Glomerular visceral epithelial cell (primary cell): ENCODE data around the gene CYFIP1.

ENCODE experiments used
- DNase-seq: peaks from one replicate; pipeline ENCODE4 v3.0.0-alpha.2; 2016; ENCODE audit errors: extremely low spot score

CYFIP1 gene

DNA sequence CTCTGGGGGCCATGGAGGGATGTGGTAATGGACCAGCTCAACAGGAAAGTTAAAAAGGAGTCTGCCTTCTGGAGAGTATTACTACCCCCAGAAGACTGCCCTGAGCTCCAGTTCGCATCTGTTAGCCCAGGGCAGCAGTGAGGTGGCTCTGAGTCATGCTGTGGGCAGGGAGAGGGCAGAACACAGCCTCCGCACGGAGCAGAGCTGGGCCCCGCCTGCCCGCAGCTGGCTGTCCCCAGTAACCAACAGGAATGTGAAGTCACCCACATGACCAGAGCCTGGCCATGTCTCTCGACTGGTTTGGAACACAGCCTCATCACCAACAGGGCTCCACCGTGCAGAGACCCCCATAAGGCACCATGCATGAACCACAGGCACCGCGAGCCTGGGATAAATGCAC lies 62.1 kb downstream of the CYFIP1 start:
- DNase-seq, result peak; percentile 42

DNA sequence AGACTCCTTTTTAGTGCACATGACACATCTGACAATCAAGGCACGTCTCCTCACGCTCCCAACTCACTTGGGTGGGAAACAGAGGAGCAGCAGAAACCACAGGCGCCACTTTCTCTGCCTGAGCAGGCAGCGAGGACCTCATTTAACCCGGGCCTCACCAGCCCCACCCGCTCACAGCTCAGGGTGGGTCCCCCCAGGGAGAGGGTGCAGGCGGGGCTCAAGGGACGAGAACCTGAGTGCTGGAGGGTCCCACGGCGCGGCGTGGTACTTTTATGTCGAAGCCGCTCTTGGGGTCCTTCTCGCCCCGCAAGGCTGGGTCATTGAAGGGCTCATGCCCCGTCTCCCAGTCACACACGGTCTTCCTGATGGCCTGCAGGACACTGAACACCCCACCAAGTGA lies 62.6 kb downstream of the CYFIP1 start:
- DNase-seq, result no peak

DNA sequence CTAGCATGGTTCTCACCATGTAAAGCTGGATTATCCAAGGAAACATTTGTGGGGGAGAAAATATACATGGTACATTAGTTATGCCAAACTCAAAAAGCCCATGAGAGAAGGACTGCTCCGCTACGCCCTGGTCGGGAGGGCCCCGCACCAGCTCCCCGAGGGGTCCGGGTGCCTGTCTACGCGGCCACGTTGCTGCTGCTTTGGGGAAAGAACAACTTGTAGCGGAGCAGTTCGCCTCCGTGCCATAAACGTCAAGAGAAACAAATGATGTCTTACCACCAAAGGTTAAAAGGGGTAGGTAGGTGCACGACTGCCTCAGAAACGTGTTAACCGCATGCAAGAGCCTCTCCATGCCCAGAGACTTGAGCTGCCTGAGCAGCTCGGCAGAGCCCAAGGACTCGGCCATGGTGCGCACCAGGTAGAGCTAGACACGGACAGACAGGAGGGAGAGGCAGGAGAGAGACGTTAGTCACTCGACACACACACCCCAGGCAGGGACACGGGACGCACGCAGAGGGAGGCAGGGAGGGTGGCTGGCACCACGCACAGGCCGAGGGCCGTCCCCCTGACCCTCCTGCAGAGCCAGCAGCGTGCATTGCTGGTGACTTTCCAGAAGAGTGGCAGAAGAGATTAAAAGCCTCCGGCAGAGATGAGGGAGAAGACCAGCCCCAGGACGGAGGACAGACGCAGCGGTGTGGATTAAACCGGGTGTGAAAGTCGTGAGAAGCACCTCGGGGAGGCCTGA lies 63.4 kb downstream of the CYFIP1 start:
- DNase-seq, result no peak

DNA sequence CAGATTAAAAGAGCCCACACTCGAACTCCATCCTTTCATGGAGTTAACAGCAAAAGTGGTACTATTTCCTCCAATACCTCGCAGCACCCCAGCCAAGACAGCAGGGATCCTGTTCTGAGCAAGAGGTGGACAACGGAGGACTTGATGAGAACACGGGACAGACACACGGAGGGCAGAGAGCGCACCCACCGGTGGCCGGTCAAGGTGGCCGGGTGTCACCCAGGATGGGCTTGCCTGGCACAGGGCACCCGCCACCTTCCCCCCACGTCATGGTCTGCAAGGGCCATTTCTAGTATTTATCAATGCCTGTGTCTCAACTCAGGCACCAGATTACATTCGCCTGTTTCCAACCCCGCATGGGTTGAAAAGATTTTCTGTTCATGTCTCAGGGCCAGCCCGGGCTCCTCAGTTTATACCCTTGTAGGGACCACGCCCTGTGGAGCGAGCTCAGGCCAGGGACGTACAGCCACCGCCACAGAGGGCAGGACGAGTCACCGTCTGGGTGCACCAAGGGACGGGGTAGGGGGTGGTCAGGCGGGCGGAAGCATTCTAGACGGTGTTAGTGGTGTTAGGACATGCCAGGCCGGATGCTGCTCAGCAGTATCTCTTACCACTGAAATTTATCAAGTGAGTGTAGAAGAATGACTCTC lies 64.2 kb downstream of the CYFIP1 start:
- DNase-seq, result peak; percentile 9

DNA sequence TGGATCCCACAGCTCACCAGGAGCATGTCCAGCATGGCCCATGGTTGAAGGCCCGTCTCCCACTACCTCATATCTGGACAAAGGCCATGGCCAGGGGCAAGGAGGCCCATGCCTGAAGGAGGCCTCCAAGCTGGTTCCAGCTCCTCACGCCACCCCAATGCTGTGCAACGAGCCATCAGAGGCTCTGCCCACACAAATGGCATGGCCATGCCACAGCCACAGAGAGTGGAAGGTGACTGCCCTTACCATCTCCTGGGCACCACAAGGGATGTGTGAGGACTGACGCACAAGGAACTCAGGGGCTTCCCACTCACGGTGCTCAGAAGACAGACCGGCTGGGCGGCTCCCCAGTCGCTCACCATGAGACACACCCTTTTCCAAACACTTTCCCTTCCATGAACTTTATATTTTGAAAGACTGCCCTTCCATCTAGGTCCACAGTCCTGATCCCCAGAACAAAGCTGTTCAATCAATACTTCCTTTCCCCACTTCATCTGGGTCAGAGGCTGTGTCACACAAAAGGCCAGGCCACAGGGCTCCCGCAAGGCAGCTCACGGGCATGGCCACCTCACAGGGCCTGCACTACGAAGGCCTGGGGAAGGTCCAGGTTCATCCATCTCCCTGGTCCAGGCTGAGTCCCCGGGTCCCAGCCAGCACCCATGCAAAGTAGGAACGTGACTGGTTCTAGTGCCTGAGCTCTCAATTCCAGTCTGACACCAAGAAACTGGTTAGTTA lies 66.4 kb downstream of the CYFIP1 start:
- no peak for DNase-seq

DNA sequence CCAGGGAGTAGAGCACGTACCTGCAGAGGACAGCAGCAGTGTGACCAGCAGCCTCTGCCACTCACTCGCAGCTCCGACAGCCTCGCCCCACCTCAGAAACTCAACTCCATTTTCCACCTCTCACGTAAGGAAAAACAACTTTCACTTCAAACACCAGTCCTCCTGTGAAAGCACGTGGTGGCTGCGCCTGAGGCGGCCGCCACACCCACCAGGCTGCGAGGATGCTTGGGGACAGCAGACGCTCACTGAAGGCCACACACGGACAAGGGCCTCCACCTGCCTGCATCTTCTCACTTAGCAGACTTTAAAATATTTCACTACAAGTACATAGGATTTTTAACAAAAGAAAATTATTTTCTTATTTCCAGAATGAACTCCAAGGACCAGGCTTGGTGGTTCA lies 67.9 kb downstream of the CYFIP1 start:
- DNase-seq, result no peak

DNA sequence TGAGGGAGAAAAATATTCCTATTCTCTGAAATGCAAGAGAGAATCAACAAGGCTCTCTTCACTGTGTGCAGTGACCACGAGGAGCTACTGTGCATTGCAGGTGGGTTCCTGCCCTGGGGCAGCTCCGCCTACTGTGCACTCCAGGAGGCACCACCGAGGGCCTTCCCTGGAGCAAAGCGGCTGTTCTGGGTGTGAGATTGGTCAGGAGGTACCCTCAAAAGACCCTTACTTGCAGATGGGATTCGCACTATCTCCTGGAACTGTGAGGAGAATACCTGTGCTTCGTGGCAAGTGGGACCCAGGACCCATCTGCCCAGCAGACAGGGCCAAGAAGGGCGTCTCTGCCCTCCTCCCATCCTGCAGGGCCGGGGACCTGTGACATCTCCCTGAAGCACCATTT lies 68.9 kb downstream of the CYFIP1 start:
- no peak for DNase-seq

DNA sequence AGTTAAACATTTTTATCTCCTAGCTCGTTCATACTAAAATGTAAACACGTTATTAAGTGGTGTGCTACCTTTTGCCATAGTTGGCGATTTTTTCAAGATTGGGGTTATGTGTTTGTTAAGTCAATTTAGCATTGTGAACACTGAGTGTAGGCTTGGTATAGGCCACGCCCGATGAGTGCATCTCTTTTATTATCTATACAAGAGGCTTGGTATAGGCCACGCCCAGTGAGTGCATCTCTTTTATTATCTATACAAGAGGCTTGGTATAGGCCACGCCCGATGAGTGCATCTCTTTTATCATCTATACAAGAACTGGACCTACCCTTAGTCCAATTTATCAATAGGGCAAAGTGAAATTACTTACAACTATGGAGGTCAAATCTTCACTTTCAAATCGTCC lies 71.3 kb downstream of the CYFIP1 start:
- DNase-seq, result no peak

DNA sequence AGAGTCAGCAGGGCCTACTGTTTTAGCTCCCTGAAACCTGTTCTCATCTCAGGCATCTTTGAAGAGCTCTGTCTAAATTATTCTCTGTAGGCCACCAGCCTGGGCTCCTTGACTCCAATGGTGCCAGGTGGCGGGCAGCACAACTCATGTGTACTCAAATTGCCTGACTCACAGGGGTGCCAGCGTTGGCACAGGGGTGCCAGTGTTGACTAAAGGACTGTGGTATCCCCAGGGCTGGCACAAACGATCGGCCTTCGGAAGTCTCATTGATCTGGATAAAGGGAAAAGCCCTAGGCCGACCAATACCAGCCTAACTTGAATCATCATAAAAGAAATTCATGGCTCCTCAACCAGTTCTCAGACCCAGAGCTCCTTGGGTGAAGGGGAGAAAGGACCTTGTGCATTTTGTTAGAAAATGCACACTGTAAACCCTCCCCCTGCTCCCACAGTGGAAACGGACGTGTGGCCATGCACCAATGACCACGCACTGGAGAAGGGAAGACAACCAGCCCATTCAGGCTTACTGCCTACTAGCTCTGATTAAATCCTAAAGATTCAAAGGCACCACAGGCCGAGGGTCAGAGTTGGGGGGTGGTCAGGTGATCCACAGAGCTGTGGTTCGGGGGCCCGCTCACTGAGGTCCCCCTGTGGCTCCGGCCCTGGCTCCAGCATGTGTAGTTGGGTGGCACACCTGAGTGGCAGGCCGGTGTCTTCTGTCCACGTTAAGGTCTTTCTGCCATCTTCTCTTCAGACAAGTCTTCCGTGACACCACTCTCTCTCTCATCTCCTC lies 72.8 kb downstream of the CYFIP1 start:
- DNase-seq, result no peak

DNA sequence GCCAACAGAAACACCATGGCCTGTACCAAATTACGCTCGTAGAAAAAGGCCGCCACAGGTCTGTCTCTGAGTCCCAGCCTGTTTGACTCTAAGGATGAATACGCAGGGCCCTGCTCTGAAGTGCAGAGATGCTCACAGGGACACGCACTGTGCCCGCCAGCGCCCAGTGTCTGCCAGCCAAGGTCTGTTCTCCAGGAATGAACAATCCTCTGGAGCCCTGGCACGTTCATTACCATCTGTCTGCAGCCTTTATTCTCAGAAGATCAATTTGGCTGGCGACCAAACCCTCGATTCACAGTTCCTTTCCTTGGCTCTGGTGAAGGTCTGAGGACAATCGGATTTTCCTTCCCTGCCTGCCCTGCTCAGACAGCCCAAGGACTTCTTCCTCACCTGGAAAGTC lies 75.4 kb downstream of the CYFIP1 start:
- DNase-seq, result no peak

DNA sequence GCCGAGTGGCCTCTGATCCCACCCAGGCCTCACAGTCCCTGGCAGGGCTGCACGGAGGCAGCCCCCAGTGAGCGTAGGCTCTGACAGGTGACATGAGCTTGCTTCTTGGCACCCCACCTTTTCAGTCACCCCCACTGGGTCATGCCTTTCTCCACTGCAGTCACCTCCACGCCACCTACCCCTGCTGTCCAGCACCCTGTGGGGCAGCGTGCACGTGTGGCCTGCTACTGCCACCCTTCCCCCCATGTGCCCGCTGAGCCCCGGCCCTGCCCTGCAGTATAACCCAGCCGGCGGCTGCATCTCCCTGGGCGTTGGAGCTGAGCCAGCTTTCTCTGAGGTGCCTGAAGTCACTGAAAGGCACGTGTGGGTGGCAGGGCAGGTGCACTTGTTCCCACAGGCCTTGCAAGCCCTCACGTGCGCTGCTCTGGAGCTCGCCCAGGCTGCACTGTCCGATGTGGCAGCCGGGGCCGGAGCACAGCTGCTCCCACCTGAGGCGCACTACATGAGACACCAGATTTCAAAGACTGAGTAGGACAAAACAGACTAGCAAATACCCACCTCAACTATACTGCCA lies 76.1 kb downstream of the CYFIP1 start:
- no peak for DNase-seq

DNA sequence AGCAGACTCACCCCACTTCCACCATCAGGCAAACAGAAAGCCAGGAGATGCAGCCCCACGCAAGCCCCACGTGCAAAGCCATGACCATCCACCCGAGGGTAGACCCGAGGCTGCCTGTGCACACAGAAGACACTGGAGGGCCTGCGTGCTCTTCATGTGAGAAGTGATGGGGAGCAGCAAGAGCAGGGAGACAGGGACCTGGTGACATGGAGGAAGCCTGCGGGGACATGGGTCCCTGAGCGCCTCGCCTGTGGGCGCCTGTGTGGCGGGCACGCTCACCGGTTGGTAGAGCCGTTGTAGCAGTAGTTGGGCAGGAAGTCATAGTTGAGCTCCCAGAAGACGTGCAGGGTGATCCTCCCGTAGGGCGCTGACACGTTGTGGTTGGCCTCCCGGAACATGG lies 76.7 kb downstream of the CYFIP1 start:
- DNase-seq, result no peak

DNA sequence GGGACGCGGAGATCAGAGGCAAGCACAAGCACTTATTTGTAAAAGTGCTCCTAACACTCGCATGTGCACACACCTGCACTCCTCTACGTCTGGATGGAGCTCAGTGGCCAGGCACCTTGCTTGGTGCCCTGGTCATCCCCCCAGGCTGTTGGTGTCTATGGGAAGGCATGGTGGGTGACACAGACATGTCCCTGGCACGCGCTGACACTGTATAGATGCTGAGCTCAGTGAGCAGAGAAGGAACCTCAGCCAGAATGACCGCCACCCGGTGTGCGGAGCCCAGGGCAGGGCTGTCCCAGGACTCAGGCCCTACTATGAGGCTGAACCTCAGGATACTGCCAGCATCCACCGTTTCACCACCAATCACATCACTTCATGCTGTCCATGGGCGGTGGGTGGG lies 77.2 kb downstream of the CYFIP1 start:
- no peak for DNase-seq

DNA sequence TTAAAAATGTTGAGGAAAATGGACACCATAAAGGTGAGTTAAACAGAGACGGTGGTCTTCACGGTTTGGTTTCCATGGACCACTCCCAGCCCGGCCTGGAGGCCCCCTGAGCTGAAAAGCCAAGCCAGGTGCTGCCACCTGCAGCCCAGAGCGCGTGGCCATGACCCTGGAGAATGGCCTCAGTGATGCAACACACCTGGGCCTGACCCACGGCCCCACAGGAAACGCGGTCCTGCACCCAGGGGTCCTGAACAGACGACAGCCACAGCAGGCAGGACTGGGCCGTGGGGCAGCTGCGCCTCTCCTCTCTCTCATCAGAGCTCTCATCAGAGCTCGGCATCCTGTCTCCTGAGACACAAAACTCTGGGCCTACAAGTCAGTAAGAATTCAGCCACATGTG lies 77.6 kb downstream of the CYFIP1 start:
- no peak for DNase-seq

DNA sequence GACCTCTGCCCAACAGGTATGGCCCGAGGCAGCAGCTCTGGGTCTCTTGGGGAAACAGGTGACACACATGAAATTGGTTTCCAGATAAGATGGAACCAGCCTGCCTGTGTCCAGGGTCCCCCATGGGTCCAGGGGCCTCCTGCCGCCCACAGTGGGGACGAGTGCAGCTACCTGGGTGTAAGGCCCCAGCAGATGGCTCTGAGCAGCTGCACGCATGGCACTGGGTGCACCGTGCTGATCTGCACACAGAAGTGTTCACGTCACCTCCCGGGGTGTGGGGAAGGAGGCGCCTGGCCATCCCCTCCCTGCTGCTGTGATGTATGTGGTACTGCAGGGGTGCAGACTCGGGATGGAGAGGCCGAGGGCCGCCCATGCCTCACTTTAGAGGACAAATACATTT lies 78.1 kb downstream of the CYFIP1 start:
- DNase-seq, result no peak

DNA sequence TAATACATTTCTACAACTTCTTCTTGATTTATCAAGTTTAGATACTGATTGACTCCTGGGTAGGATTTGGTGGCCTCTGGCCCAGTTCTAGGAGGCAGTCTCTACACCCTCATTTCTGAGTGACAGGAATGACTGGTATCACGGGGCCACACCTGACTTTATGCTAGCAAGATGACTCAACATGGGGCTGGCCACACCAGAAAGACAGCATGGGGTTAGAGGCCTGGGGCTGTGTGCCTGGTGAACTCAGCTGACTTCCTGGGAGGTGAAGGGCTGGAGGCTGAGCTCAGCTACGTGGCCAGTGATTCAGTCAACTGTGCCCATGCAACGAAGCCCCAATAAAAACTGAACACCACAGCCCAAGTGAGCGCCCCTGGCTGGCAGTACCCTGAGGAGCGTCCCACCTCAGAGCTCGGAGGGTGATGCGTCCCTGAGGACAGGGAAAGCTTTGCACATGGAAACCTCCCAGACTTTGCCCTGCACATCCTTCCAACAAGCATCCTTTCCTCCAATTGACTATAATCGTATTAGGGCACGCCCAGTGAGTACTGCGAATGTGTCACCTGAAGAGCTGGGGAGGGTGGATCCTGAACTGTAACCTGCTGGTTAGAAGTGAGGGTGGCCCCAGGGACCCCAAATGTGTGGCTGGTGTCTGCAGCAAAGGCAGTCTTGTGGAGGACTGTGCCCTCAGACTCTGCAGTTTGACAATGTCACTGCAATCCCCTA lies 84.5 kb downstream of the CYFIP1 start:
- peak; percentile 76 for DNase-seq

DNA sequence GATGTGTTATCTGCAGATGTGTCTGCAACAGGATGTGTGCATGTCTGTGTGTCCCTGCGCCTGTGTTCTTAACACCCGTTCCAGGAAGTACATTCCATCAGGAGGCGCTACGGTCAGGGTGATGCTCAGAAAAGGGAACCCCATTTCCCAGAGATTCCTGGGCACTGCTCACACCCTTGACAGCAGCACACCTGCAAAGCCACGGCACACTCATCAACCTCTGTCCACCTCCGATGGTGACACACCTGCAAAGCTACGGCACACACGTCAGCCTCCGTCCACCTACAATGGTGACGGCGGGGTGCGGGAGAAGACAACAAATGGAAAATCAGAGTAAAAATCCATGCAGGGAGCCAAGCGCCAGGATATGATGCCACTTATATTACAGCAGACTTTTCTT lies 86.3 kb downstream of the CYFIP1 start:
- DNase-seq, result no peak

DNA sequence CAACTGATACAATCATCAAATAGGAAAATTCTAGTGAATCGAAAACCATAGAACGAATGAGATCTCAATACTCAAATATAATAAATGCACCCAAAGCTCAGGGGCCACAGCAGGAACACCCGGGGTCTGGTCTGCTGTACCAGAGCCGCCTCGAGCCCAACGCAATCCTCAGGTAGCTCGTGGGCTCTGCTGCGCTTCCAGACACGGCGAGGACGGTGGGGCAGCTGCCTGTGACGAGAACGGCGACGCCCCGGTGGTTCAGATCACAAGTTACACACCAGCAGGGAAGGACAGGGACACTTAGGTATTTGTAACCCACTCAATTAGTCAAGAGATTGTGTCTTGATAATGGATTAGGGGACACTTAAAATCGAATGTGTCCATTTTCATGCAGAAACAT lies 87.1 kb downstream of the CYFIP1 start:
- DNase-seq, result no peak

DNA sequence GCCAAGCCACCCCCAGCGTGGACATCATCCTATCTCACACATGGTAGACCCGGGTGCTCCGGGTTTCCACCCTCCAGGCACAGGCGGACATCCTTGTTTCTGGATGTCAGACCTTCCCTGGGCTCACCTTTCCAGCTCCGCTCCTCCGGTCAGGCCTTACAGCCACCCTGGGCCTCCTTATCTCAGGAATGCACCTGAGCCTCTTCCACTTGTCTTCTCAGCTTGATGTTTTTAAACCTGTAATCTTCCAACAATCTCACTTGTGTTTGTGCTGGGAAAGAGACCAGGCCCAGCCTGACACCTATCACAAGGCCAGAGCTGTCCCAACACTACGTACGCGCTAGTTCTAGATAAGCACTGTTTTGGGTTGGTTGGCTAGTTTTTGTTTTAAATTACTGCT lies 87.8 kb downstream of the CYFIP1 start:
- DNase-seq, result no peak

DNA sequence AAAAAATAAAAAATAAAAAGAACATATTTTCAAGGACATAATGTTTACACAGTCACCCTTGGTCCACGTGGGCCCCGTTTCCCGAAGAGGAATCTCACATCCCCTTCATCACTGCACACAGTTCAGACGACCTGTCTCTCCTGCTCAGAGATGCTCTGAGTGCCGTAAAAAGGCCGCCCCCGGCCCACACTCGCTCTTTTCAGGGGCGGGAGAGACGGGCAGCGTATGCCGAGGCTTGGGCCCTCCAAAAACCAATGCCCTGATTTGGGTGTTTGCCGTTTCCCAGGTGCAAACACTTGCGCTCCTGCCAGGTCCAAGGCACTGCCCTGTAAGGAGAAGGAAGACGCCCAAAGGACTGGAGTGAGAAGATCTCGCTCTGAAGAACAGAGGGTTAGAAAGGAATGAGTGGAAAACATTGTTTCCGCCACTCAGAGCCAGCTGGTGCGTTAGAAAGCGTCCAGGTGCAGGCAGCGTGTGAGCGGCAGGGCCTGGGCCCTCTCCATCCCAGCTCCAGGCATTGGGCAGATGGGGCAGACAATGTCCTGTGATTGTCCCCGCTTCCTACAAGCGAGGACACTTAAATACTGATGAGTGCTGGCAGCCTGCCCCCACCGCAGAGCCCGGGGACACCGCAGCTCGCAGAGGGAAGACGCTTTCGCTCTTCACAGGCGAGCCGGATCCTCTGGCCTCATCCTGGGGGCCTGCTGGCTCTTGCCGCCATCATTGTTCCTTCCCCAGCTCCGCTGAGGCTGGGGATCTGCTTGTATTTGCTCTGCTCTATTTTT lies 88.5 kb downstream of the CYFIP1 start:
- no peak for DNase-seq
